NCI-H2196 (cell line): ENCODE measurements around the gene TAS2R1.
"Not testable (repeated sequence)": the region's sequence is repeated elsewhere in the genome, so short reads cannot be mapped to it uniquely, and the experiment has no call there.

Experiments
- DNase-seq: peaks from one replicate; lab custom pipeline; 2025; ENCODE audit not compliant: unreplicated experiment; lab: John Stamatoyannopoulos, UW

The TAS2R1 gene

DNA sequence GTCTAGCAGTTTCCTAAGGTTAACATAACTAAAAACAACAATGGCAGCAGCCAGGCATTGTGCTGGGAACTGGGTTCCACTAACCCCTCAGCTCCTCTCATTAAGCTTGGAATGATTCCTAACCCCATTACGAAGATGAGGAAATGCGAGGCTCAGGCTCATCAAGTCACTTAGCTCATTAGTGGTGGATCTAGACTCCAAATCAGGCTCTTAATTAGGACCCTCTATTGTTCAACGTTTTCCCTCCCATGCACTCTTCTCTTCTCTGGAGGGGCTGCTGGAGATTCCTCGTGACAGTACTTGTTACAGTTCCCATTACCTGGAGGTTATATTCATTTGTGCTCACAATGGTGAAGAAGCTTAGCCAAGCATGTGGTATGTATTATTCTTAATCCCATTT is 6.5 kb downstream of the TAS2R1 start:
- DNase-seq: no peak

GRCh38 chr5:9622971-9623421 is 7.2 kb downstream of the TAS2R1 start:
- no peak for DNase-seq

DNA sequence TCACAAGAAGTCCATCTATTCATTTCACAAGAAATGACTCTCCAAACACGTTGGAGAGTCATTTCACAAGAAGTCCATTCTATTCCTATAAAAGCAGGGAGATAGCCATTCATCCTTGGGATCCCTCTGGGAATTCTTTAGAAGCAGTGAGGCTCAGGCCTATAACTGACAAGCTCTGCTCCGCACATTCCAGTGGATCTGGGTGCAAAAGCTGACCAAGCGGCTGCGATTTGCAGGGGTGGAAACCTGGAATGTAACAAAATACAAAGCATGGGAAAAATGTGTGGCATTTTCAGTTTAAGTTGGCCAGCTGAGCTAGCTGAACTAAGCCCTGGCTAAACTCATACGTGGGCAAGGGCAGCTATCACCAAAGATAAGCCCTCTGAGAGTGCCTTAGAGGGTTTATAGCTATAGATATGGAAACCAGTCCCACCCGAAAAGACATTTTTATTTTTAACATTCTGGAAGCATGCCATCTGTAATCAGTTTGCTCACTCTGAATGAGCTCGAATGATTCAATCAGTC is 8.7 kb downstream of the TAS2R1 start:
- no peak for DNase-seq

- DNase-seq: no peak
Observed at GRCh38 chr5:9619331-9620092, 10.6 kb downstream of the TAS2R1 start.

- DNase-seq: no peak
Observed at GRCh38 chr5:9617739-9618504, 12.2 kb downstream of the TAS2R1 start.

DNA sequence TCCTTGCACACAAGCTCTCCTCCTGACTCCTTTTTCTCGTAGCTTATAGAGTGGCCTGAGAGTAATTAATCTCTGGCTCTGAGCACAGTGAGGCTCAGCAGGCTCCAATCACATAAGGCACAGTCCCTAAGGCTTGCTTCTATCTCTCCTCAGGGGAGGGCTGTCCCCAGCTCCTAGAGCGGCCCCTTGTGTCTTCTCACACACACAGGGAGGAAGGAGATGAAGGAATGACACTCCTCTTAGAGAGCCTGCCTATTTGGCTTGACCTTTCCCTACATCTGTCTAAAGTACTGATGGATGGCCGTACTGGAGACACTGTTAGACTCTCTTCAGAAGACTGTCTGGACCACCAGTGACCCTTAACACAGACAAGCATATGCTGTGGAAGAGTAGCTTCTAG is 12.9 kb downstream of the TAS2R1 start:
- no peak for DNase-seq

- no peak for DNase-seq
Observed at GRCh38 chr5:9615331-9615730, 14.8 kb downstream of the TAS2R1 start.

DNA sequence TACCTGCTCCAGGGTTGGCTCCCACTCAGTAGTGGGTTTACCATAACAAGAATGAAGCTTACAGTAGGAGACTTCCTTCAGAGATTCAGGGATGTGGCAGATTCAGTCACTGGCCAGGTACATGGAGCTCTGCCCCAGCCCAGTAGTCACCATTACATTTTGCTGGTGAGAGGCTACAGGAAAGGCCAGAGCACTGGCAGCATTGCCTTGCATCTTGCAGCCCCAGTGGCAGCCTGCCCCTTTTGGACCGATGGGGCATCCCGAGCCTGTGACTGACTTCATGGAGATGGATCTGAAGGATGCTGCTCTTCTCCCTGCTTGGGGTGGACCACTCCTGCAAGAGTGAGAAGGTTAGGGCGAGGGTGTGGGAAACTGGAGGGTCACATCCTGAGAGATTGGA is 16.8 kb downstream of the TAS2R1 start:
- DNase-seq: no peak

GRCh38 chr5:9610969-9611368 is 19.2 kb downstream of the TAS2R1 start:
- no peak for DNase-seq

DNA sequence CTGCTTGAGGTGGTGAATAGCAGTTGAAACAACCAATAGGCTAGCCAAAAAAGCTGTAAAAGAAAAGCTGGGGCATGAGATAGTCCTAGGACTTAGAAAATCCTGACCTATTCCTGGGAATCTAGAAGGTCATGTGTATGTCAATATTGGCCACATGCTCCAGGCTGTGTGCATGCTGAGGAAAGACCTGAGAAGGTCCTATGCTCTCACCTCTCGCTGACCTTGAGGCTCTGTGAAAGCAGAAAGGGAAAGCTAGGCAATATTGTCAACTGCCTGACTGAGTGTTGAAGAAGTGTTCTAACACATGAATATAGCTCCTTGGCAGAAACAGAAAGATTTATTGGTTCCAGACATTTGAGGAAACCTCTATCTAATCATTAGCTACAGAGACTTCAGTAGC is 19.8 kb downstream of the TAS2R1 start:
- DNase-seq: no peak

DNA sequence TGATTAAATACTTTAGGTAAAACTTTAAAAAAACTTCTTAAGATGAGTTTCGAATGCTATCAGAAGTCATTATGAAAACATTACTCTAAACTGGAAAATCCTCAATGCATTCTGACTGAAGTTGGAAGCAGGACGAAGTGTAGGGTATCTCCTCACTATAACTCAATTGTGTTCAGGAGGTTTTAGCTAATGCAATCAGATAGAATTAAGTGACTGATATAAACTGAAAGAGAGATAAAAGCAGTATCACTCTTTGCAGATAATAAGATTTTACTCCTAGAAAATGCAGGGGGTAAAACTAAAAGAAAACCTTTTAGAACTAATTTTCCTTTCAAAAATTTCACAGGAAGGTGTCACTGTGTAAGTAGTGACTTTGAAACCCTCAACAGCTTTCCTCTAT is 22.1 kb downstream of the TAS2R1 start:
- DNase-seq: no peak

DNA sequence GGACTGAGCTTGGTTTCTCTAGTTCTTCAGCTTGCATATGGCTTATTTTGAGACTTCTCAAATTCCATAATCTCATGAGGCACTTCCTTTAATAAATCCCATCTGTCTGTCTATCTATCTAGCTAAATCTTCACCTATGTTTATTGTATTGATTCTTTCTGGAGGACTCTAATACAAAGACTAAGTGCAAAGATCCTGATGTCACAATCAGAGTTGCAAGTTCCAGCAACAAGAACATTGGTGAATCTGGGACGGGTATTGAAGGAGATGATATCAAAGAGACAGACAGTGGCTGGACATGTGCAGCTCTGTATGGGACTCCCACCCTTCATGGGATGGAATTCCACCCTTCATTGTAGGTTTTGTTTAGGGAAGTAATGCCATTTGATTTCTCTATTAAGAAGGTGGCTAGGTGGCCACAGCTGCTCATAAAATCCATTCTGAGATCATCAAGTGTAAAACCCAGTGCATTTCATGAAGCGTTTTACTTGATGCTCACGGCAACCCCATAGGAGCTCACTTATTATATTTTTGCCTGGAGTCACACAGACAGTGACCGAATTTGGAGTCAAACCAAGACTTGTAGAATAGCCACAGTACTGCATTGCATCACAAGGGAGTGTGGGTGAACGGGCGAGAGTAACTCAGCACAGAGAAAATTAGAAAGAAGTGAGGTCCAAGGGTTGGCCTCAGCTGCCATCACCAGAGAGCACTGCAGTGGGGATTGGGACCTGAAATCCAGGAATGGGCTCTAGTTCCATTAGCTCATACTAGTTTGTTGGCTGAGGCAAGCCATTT is 24.9 kb downstream of the TAS2R1 start:
- no peak for DNase-seq

DNA sequence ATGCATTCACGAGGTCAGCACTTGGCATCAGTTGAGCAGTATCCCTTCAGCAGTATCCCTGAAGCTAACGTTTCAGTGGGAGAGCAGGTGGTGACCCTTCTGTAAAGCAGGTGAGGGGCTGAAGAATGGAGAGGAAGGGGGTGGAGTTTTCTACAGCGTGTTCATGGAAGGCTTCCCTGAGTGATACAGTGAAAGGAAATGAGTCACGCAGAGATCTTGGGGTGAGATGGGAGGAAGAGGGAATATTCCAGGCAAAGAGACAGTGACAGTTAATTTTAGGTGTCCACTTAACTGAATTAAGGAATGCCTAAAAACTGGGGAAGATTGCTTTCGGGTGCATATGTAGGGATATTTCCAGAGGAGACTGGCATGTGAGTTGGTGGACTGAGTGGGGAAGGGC is 25.7 kb downstream of the TAS2R1 start:
- DNase-seq: no peak

- no peak for DNase-seq
Observed at GRCh38 chr5:9601055-9601739, 29.0 kb downstream of the TAS2R1 start.

DNA sequence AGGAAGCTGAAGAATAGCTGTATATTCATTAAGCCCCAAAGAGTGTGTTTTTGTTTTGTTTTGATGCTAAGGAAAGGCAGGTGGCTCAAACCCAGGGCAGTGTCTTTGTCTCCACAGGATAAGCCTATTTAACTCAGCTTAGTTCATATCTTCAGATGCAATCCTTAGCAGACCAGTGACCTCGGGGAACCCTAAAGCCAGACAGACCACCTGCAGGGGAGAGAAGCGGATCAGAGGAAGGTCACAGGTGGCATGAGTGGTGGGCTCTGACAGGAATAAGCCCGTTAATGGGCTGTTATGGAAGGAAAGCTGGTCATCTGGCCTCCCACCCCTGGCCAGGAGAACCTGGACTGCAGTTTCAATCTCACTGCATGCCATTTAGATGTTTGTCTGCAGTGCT is 30.8 kb downstream of the TAS2R1 start:
- no peak for DNase-seq

DNA sequence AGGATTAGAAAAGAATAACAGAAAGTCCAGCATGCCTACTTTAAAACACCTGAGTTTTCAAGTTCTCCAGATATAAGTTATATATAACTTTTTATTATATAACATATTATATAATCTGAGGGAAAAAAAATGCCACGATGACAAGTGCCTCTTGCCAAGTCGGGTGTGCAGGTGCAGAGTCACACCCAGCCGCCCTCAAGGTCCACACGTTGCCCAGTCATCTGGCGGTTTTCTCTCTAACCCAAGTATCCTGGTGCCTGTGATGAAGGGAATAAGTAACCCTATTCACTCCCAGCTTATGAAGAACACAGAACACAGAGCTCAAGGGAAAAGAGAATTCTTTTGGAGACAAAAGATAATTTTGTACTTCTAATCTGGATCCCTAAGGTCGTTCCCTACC is 31.8 kb downstream of the TAS2R1 start:
- DNase-seq: not testable (repeated sequence)

GRCh38 chr5:9597322-9597721 is 32.8 kb downstream of the TAS2R1 start:
- not testable (repeated sequence) for DNase-seq

GRCh38 chr5:9596824-9597223 is 33.3 kb downstream of the TAS2R1 start:
- no peak for DNase-seq

DNA sequence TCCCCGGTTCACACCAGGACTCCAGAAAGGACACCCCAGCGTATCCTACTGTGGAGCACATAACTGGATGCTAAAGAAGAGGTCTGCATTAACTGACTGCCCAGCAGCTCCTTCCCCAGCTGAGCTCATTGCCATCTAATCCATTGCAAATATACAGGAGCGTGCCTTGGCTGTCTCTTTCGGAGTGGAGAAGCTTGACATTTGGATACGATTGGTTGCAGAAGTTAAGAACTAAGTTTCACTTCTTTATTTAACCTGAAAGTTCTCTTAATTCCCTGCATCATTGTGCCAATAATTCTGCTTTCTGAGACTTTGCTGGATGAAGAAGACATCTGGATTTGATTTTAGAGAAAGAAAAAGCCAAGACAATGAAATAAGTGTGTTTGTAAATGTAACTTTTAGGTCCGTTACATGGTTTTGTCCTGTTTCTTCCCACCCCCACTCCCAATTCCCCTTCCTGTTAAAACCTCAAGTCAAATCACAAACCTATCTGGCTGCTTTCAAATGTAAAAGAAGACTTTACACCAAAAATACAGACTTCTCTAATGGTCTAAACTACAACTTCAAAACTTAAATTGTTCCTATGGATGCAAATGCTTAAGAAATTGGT is 33.9 kb downstream of the TAS2R1 start:
- no peak for DNase-seq

GRCh38 chr5:9594913-9595312 is 35.2 kb downstream of the TAS2R1 start:
- no peak for DNase-seq
